Fibroblast of the aortic adventitia (primary cell): Measurements from ENCODE around the gene FCGBP. TPM values are rescaled to one million over a fixed set of nuclear protein-coding genes. Genes with fewer than 3 reads are reported as not detected.
"Not testable (repeated sequence)": the region's sequence is repeated elsewhere in the genome, so short reads cannot be mapped to it uniquely, and the experiment has no call there.

Source experiments
- DNase-seq: peaks from one replicate; pipeline ENCODE4 v3.0.0-alpha.2; 2010; ENCODE audit warnings: low read depth
- H3K4me3 ChIP-seq: 2 replicates; pipeline ENCODE4 v1.5.1; 2011; ENCODE audit warnings: low read depth, mild to moderate bottlenecking, control low read depth, low read length, moderate library complexity
- total RNA-seq: library from RNA; depleted of rRNA; stranded (reverse); fragments of >200 nt; gene quantifications from 2 replicates; pipeline ENCODE4 v1.2.3, GENCODE V29; 2012; ENCODE audit warnings: low replicate concordance
- TF ChIP-seq, protein P1 (sequence below): IDR thresholded peaks from 2 replicates; pipeline ENCODE4 v1.5.1; 2011; ENCODE audit warnings: mild to moderate bottlenecking, low read length, control low read depth, inconsistent platforms; ENCODE audit not compliant: insufficient read depth

FCGBP gene
- total RNA-seq, 1 donor = under 0.01 TPM

DNA sequence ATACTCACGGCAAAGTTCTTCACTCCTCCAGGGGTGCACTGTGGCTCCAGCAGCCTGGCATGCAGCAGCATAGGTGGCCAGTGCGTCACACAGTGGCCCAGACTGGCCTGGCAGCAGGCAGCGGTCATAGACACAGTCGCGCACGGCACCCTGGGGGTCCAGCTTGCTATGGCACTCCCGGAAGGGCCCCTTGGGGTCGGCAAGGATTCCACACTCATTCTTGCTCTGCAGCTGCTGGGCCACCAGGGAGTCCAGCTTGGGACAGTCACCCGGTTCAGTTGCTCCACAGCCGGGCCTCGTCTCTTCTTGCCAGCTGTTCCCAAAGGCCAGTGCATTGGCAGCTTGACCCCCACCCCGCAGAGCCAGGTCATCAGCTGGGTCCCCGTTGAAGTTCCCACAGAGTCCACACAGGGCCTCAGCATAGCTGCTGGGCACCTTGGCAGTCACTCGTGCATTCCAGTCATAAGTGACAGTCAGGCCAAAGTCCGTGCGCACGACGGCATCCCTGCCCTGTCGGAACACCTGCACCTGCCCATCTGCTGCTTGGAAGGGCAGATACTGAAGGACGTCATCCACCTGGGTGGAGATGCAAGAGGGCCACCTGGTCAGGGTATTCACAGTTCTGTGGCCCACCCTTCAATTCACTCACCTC, 20.6 kb downstream of the FCGBP start:
- H3K4me3 ChIP-seq = no peak overlapping the region
- TF ChIP-seq, protein P1, sequence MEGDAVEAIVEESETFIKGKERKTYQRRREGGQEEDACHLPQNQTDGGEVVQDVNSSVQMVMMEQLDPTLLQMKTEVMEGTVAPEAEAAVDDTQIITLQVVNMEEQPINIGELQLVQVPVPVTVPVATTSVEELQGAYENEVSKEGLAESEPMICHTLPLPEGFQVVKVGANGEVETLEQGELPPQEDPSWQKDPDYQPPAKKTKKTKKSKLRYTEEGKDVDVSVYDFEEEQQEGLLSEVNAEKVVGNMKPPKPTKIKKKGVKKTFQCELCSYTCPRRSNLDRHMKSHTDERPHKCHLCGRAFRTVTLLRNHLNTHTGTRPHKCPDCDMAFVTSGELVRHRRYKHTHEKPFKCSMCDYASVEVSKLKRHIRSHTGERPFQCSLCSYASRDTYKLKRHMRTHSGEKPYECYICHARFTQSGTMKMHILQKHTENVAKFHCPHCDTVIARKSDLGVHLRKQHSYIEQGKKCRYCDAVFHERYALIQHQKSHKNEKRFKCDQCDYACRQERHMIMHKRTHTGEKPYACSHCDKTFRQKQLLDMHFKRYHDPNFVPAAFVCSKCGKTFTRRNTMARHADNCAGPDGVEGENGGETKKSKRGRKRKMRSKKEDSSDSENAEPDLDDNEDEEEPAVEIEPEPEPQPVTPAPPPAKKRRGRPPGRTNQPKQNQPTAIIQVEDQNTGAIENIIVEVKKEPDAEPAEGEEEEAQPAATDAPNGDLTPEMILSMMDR = no peak
- DNase-seq = no peak

DNA sequence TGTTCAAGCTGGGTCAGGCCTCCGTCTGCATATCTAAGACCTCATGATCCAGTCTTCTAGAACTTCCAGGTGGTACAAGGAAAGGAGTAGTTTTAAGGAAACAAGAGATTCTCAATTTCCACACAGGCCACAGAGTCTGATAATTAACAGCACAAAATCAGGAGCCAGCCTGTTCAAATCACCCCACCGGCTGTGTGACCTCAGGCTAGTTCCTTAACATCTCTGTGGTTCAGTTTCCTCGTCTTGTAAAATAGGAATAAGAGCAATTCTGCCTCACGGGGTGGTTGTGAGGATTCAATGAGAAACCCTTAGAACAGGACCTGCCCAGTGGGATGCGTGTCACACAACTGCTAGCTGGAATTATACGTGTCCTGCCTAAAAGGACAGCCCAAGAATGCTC, 25.6 kb downstream of the FCGBP start:
- TF ChIP-seq, protein P1 = no peak
- no peak for DNase-seq
- no peak overlapping the region for H3K4me3 ChIP-seq

DNA sequence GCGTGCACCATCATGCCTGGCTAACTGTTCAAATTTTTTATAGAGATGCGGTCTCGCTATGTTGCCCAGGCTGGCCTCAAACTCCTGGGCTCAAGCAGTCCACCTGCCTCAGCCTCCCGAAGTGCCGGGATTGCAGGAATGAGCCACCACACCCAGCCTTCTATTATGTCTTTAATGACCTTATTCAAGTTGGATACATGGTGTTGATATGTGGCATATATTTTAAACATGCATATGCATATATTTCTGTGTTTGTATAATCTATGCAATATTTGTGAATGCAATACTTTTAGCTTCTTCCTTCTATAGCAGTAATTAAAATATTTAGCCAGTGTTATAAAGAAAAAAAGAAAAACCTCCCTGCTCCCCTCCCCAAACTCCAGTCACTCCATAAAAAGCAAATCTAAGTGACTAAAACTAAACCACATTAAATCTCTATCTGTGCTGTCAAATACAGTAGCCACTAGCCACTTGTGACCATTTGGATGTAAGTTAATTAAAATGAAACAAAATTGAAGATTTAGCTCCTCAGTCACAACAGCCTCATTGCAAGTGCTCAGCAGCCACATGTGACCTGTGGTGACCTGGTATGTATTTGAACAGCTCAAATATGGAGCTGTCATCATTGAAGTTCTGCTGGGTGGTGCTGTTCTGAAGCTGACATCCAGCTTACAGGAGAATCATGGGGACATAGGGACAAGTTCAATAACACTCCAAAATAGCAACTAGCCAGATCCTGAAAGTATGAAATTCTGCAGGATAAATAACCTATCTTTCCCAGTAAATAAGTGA, 27.4 kb downstream of the FCGBP start:
- DNase-seq = no peak
- TF ChIP-seq, protein P1 = no peak
- H3K4me3 ChIP-seq = no peak overlapping the region

DNA sequence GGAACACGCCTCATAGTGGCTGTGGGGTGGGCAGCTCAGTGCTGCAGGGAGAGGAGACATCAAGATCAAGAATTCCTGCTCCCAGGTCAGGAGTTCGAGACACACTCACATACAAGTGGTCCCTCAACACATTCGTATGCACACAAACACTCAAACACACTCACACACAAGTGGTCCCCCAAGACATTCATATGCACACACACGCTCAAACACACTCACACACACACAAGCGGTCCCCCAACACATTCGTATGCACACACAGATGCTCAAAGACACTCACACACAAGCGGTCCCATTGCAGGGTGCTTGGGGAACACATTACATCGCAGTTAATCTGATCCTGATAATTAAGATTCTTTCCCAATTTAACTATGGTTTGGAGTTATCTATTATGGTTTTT, 28.2 kb downstream of the FCGBP start:
- H3K4me3 ChIP-seq = no peak overlapping the region
- no peak for DNase-seq
- TF ChIP-seq, protein P1 = no peak

DNA sequence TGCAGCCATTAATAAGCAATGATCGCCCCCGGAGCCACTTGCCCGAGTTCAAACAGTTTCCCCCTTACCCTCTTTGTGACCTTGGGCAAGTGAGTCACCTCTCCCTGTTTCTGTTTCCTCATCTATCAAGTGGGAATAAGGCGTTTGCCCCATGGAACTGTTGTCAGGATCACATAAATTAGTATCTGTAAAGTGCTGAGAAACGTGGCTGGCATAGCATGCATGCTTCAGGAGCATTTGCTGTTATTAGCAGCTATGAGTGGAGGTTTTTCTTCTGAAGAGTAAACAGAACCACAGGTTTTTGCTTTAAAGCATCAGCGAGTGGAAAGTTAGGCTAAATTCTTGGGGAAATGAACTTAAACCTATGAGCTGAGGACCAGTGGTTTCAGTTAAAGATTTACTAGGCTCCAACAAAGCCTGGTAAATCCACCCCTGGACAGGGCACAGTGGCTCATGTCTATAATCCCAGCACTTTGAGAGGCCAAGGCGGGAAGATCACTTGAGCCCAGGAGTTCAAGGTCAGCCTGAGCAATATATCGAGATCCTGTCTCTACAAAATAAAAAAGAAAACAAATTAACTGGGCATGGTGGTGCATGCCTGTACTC, 30.8 kb downstream of the FCGBP start:
- DNase-seq, H3K4me3 ChIP-seq: not testable (repeated sequence)

DNA sequence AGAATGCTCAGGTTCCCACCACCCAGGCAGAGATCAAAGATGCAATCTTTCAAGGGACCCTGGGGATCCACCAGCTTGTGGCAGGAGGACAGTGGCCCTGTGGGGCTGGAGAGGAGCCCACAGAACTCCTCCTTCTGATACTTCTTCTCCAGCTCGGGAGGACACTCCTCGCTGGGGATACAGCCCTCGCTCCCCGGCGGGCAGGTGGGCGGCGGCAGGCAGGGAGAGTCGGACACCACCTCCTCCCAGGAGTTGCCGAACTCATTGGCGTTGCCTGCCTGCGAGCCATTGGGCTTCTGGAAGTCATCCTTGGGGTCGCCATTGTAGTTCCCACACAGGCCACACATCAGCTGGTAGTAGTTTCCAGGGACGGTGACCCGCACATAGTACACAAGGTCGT, 32.1 kb downstream of the FCGBP start:
- not testable (repeated sequence) for DNase-seq, H3K4me3 ChIP-seq

DNA sequence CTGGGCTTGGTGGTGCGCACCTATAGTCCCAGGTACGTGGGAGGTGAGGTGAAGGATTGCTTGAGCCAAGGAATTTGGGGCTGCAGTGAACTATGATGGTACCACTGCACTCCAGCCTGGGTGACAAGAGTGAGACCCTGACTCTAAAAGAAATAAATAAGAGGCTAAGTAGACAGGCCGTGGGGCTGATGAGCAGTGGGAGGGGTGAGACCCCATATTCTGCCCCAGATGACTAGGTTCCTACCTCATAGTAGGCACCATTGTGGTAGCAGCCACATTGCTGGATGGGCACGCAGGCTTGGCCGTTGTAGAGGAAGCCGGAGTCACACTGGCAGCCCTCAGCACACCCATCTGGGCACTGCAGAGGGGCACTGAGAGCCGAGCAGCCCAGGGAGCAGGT, 32.8 kb downstream of the FCGBP start:
- not testable (repeated sequence) for DNase-seq

DNA sequence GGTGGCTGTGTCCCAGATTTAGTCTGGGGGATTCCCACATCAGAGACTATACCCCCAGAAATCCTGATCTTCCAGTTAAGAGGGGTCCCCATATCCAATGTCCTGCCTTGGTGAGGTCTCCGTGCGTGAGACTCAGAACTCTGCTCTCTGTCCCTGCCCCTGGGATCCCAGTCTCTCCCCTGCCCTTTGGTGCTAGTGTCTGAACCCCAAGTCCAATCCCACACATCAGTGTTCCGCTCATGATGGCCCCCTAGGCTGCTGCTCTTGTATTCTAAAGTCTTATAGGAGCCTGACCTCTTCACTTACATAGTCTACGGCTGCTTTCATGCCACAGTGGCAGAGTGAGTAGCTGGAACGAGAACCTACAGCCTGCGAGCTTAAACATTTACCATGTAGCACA, 35.6 kb downstream of the FCGBP start:
- not testable (repeated sequence) for H3K4me3 ChIP-seq, DNase-seq

More for the DNA sequence above, 32.8 kb downstream of the FCGBP start:
- not testable (repeated sequence) for H3K4me3 ChIP-seq
